Measurements from ENCODE around the gene RALGPS2. TPM values are rescaled to one million over a fixed set of nuclear protein-coding genes. Genes with fewer than 3 reads are reported as not detected.

The RALGPS2 gene, protein sequence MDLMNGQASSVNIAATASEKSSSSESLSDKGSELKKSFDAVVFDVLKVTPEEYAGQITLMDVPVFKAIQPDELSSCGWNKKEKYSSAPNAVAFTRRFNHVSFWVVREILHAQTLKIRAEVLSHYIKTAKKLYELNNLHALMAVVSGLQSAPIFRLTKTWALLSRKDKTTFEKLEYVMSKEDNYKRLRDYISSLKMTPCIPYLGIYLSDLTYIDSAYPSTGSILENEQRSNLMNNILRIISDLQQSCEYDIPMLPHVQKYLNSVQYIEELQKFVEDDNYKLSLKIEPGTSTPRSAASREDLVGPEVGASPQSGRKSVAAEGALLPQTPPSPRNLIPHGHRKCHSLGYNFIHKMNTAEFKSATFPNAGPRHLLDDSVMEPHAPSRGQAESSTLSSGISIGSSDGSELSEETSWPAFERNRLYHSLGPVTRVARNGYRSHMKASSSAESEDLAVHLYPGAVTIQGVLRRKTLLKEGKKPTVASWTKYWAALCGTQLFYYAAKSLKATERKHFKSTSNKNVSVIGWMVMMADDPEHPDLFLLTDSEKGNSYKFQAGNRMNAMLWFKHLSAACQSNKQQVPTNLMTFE
- 46.8 and 78.7 TPM in 2 replicates for total RNA-seq (ENCODE audit: low replicate concordance)

- peaks cover 2% of the 10 kb centered on the region for H3K27me3 Mint-ChIP-seq (ENCODE audit: insufficient read depth, low read depth)
- Histone ChIP-seq H3K27ac (peak within 1 kb of the TSS; percentile 78), H3K9me3 (ENCODE audit: low read depth) (no peaks in the 10 kb centered on the region), H2AFZ (replicated peaks) (peak within 1 kb of the TSS; percentile 100), H3F3A (ENCODE audit: low read depth) (peaks cover 21% of the 10 kb centered on the region), H3K4me2 (peak within 1 kb of the TSS; percentile 78), H3K36me3 (no peaks in the 10 kb centered on the region), H3K4me1 (peaks cover 21% of the 10 kb centered on the region), H3K4me3 (peak within 1 kb of the TSS; percentile 72), H3K79me2 (ENCODE audit: low read depth) (peaks cover 43% of the 10 kb centered on the region), H3K9ac (peak within 1 kb of the TSS; percentile 69), H3K27me3 (peaks cover 16% of the 10 kb centered on the region), H4K20me1 (ENCODE audit: low read depth) (peaks cover 7% of the 10 kb centered on the region)
- TF ChIP-seq EZH2phosphoT487 (IDR thresholded peaks at IDR 0.05) (no peak), EZH2 (IDR thresholded peaks at IDR 0.05) (peak; percentile 20)
- TF ChIP-seq, protein P1, sequence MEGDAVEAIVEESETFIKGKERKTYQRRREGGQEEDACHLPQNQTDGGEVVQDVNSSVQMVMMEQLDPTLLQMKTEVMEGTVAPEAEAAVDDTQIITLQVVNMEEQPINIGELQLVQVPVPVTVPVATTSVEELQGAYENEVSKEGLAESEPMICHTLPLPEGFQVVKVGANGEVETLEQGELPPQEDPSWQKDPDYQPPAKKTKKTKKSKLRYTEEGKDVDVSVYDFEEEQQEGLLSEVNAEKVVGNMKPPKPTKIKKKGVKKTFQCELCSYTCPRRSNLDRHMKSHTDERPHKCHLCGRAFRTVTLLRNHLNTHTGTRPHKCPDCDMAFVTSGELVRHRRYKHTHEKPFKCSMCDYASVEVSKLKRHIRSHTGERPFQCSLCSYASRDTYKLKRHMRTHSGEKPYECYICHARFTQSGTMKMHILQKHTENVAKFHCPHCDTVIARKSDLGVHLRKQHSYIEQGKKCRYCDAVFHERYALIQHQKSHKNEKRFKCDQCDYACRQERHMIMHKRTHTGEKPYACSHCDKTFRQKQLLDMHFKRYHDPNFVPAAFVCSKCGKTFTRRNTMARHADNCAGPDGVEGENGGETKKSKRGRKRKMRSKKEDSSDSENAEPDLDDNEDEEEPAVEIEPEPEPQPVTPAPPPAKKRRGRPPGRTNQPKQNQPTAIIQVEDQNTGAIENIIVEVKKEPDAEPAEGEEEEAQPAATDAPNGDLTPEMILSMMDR (IDR thresholded peaks at IDR 0.05) = no peak
- peak; percentile 95 for DNase-seq (ENCODE audit: low spot score)
- peak within 1 kb of the TSS; percentile 87 for H3K27ac Mint-ChIP-seq
- H3K4me1 Mint-ChIP-seq = peaks cover 24% of the 10 kb centered on the region
- H3K9me3 Mint-ChIP-seq = peaks cover 8% of the 10 kb centered on the region
- H3K36me3 Mint-ChIP-seq = peaks cover 9% of the 10 kb centered on the region
- H3K4me3 Mint-ChIP-seq = peak within 1 kb of the TSS; percentile 95
These were observed at the start of gene RALGPS2 for GRCh38 chr1:178724728-178725465. Gene RALGPS2 (plus strand): TSS chr1:178725244. CDS start chr1:178776765, 51,521 bp downstream.

DNA sequence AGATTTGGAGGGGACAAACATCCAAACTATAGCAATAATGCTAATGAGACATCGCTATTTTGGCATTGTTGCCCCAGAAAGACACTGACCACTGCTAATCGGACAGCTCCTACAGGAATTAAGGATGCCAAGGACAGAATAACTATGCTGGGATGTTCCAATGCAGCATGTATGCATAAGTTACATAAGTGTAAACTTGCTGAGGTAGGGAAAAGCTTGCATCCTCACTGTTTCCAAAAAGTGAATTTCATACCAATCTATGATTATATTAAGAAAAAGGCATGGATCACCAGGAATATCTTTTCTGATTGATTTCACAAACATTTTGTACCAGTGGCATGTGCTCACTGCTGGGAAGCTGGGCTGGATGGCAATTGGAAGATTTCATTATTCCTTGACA is 45.8 kb upstream of the RALGPS2 start:
- peaks cover 5% of the 10 kb centered on the region for H3K27me3 Mint-ChIP-seq (ENCODE audit: insufficient read depth, low read depth)
- no peaks in the 10 kb centered on the region for H3K4me1 ChIP-seq
- H3K9me3 Mint-ChIP-seq = peaks cover 10% of the 10 kb centered on the region
- no peaks in the 10 kb centered on the region for H3K79me2 ChIP-seq (ENCODE audit: low read depth)
- no peaks in the 10 kb centered on the region for H3K4me1 Mint-ChIP-seq
- H3F3A ChIP-seq (ENCODE audit: low read depth) = no peaks in the 10 kb centered on the region
- DNase-seq (ENCODE audit: low spot score) = no peak
- no peaks in the 10 kb centered on the region for H3K27me3 ChIP-seq
- H3K9me3 ChIP-seq (ENCODE audit: low read depth) = no peaks in the 10 kb centered on the region
- no peak overlapping the region for H3K9ac ChIP-seq
- no peak overlapping the region for H3K27ac Mint-ChIP-seq
- H3K36me3 Mint-ChIP-seq = no peaks in the 10 kb centered on the region
- H4K20me1 ChIP-seq (ENCODE audit: low read depth) = no peaks in the 10 kb centered on the region
- no peak overlapping the region for H3K4me2 ChIP-seq
- H3K36me3 ChIP-seq = no peaks in the 10 kb centered on the region
- TF ChIP-seq EZH2 (IDR thresholded peaks at IDR 0.05) (no peak), EZH2phosphoT487 (IDR thresholded peaks at IDR 0.05) (no peak)
- H3K4me3 Mint-ChIP-seq = no peak overlapping the region
- no peak overlapping the region for H3K4me3 ChIP-seq
- H2AFZ ChIP-seq (replicated peaks) = no peak overlapping the region
- H3K27ac ChIP-seq = no peak overlapping the region

DNA sequence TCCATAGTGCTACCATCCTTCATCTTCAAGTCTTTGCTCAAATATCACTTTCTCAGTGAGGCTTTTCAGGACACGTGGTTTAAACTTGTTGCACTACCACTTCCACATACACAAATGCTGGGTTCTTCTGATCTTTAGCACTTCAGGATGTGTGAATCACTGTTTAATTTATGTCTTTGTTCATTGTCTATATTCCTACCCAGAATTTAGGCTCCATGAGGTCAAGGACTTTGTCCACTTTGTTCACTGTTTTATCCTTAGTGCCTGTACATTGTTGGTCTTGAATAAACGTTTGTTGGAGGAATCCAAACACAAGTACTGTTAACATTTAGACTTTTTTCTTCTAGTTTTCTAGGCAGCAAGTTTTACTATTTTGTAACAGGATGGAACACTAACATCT is 42.6 kb upstream of the RALGPS2 start:
- H3K4me2 ChIP-seq = no peak overlapping the region
- no peaks in the 10 kb centered on the region for H3F3A ChIP-seq (ENCODE audit: low read depth)
- no peaks in the 10 kb centered on the region for H4K20me1 ChIP-seq (ENCODE audit: low read depth)
- Mint-ChIP-seq H3K27me3 (ENCODE audit: insufficient read depth, low read depth) (peaks cover 5% of the 10 kb centered on the region), H3K4me3 (no peak overlapping the region), H3K27ac (no peak overlapping the region), H3K9me3 (peaks cover 4% of the 10 kb centered on the region), H3K4me1 (no peaks in the 10 kb centered on the region), H3K36me3 (no peaks in the 10 kb centered on the region)
- H3K27me3 ChIP-seq = no peaks in the 10 kb centered on the region
- DNase-seq (ENCODE audit: low spot score) = no peak
- H3K36me3 ChIP-seq = no peaks in the 10 kb centered on the region
- no peak overlapping the region for H3K4me3 ChIP-seq
- no peak overlapping the region for H3K9ac ChIP-seq
- H3K4me1 ChIP-seq = no peaks in the 10 kb centered on the region
- H2AFZ ChIP-seq (replicated peaks) = no peak overlapping the region
- TF ChIP-seq EZH2 (IDR thresholded peaks at IDR 0.05) (no peak), EZH2phosphoT487 (IDR thresholded peaks at IDR 0.05) (no peak)
- TF ChIP-seq, protein P1 (IDR thresholded peaks at IDR 0.05) = no peak
- no peak overlapping the region for H3K27ac ChIP-seq
- H3K9me3 ChIP-seq (ENCODE audit: low read depth) = no peaks in the 10 kb centered on the region
- H3K79me2 ChIP-seq (ENCODE audit: low read depth) = no peaks in the 10 kb centered on the region

Measured in neural progenitor cell (in vitro differentiated cells).